ENCODE results near the gene ARHGAP4.

The ARHGAP4 gene

DNA sequence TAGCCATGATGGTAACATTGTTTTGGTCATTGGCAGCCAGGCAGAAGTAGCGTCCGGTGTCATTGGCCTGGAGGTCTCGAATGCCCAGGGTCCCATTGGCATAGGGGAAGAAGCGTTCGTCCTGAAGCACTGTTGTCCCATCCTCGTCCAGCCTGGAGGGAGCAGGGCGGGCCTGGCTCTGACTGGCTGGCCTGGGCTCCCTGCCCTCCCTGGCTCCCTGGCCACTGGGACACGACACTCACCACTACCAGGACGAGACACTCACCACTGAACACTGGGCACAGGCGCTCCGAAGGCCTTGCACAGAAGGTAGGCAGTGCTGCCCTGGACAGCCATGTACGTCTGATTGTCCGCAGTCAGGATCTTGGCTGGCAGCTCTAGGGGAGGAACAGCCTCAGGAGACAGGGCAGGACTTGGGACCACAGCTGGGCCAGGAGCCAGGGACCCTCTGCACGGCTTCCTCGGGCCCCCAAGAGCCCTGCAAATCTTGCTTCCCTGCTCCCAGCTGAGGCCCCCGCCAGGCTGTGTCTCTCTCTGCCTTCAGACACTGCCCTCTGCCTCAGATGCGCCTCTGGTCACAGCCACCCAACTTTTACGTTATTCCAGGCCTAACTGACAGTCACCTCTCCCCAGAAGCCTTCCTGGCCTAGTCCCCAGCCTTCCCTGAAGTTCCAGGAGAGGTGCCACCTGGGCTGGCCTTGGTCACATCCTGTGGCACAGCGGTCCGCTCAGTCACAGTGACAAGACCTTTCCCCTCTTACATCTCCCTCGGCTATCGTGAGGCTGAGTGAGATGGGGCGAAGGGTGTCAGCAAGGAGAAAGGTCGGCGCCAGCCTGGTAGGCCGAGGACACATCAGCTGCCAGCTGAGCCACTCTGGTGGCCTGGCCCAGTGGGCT, 57.2 kb downstream of the ARHGAP4 start:
- no peaks in the 10 kb centered on the region for H3K27me3 ChIP-seq (ENCODE audit: insufficient read depth, low read length)
- no peak overlapping the region for H3K4me3 ChIP-seq (ENCODE audit: low read length)
- 95% methylated on average over 26 of the region's 26 CpGs for WGBS
- no peak overlapping the region for H3K9ac ChIP-seq (ENCODE audit: low read depth, low read length)
- H3K36me3 ChIP-seq (ENCODE audit: insufficient read depth, low read length) = peaks cover 22% of the 10 kb centered on the region
- H3K27ac ChIP-seq (ENCODE audit: low read depth, low read length) = no peak overlapping the region
- no peaks in the 10 kb centered on the region for H3K9me3 ChIP-seq (ENCODE audit: insufficient read depth, low read depth, low read length)
- H3K4me1 ChIP-seq (ENCODE audit: insufficient read depth, low read length) = no peaks in the 10 kb centered on the region; the same call in 1 of the 2 replicates

DNA sequence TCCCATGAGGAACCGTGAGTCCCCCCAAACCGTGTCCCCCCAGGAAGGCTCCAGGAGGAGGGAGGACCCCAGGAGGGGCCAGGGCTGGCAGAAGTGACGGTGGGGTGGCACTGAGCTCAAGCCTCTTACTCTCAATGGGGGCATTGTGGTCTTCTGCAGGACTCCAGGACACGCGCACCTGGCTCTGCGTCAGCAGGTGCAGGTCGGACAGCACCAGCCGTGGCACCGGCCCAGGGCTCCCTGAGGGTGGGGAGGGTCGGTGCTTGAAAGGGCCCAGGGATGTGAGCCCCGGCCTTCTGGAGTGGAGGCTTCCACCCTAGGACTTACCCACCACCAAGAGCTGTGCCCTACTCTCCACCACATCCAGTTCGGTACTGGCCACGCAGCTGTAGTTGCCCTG, 58.4 kb downstream of the ARHGAP4 start:
- 96% methylated on average over 12 of the region's 13 CpGs for WGBS
- Histone ChIP-seq H3K36me3 (ENCODE audit: insufficient read depth, low read length) (peaks cover 22% of the 10 kb centered on the region), H3K9me3 (ENCODE audit: insufficient read depth, low read depth, low read length) (no peaks in the 10 kb centered on the region)

DNA sequence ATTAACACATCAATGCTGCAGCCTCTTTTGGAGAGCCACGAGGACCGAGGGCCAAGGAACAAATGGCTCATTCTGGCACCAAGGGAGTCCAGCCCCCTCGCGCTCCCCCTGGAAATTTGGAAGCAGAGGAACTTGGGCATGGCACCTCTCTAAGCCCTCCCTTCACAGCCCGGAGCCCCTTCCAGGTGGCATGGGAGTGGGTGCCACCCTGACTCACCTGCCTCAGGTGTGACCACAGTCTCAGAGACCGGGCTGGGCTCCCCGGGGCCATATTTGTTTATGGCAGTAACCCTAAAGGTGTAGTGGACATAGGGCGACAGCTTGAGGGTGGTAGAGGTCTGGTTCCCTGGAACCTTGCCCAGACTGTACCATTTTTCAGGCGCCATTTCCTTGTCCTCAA, 58.9 kb downstream of the ARHGAP4 start:
- Histone ChIP-seq H3K4me1 (ENCODE audit: insufficient read depth, low read length) (no peaks in the 10 kb centered on the region), H3K36me3 (ENCODE audit: insufficient read depth, low read length) (peaks cover 22% of the 10 kb centered on the region)
- 92% methylated on average over 8 of the region's 9 CpGs for WGBS

More for the DNA sequence above, 58.4 kb downstream of the ARHGAP4 start:
- no peaks in the 10 kb centered on the region for H3K4me1 ChIP-seq (ENCODE audit: insufficient read depth, low read length)
- H3K27ac ChIP-seq (ENCODE audit: low read depth, low read length) = no peak overlapping the region
- no peaks in the 10 kb centered on the region for H3K27me3 ChIP-seq (ENCODE audit: insufficient read depth, low read length)
- H3K9ac ChIP-seq (ENCODE audit: low read depth, low read length) = no peak overlapping the region
- H3K4me3 ChIP-seq (ENCODE audit: low read length) = no peak overlapping the region

DNA sequence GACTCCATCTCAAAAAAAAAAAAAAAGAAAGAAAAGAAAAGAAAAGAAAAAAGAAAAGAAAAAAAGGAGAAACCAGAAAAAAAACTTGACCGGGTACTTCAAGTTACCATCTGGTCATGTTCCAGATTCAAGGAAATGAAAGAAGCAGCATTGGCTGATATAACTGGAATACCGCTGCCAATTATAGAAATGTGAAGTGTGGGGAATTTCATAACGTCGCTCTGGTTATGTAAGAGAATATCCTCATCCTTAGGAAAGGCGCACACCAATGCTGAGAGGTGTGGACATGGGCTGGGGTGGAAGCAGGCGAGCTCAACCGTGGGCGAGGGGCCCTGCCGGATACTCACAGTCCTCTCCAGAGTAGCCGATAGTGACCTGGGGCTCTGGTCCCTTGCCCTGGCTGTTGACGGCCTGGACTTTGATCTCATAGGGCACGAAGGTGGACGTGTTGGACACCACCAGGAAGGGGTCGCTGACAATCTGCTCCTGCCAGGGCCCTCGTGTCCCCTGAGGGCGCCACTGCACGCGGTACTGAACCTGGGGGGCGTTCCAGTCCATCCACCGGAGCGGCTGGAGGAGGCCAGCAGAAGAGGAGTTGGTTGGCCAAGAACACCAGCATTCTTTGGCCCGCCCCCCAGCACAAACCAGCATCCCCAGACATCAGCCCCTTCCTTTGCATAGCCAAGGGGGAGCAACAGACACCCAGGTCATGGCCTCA, 59.6 kb downstream of the ARHGAP4 start:
- no peak overlapping the region for H3K4me3 ChIP-seq (ENCODE audit: low read length)
- peaks cover 22% of the 10 kb centered on the region for H3K36me3 ChIP-seq (ENCODE audit: insufficient read depth, low read length)
- no peaks in the 10 kb centered on the region for H3K9me3 ChIP-seq (ENCODE audit: insufficient read depth, low read depth, low read length)
- no peaks in the 10 kb centered on the region for H3K27me3 ChIP-seq (ENCODE audit: insufficient read depth, low read length)
- no peak overlapping the region for H3K27ac ChIP-seq (ENCODE audit: low read depth, low read length)
- no peaks in the 10 kb centered on the region for H3K4me1 ChIP-seq (ENCODE audit: insufficient read depth, low read length)
- 94% methylated on average over 22 of the region's 22 CpGs for WGBS
- no peak overlapping the region for H3K9ac ChIP-seq (ENCODE audit: low read depth, low read length)

More for the DNA sequence above, 58.9 kb downstream of the ARHGAP4 start:
- no peak overlapping the region for H3K27ac ChIP-seq (ENCODE audit: low read depth, low read length)
- H3K9me3 ChIP-seq (ENCODE audit: insufficient read depth, low read depth, low read length) = no peaks in the 10 kb centered on the region
- no peak overlapping the region for H3K9ac ChIP-seq (ENCODE audit: low read depth, low read length)
- no peaks in the 10 kb centered on the region for H3K27me3 ChIP-seq (ENCODE audit: insufficient read depth, low read length)
- H3K4me3 ChIP-seq (ENCODE audit: low read length) = no peak overlapping the region

DNA sequence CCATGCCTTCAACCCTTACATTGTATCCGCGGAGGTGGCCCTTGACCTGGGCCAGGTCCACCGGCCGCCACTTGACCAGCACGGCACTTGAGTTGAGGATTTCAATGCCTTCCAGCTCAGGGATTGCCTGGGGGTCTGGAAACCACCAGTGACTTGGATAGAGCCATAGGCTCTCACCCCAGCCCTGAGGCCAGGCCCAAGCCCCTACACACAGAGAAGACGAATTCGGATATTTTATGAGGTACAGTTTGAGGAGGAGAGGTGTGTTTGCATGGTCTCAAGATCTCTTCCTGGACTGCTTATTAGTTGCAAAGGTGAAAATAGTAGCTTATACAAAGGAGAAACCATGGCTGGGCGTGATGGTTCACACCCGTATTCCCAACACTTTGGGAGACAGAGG, 60.4 kb downstream of the ARHGAP4 start:
- no peaks in the 10 kb centered on the region for H3K27me3 ChIP-seq (ENCODE audit: insufficient read depth, low read length)
- no peak overlapping the region for H3K9ac ChIP-seq (ENCODE audit: low read depth, low read length)
- H3K4me1 ChIP-seq (ENCODE audit: insufficient read depth, low read length) = no peaks in the 10 kb centered on the region
- no peaks in the 10 kb centered on the region for H3K9me3 ChIP-seq (ENCODE audit: insufficient read depth, low read depth, low read length)
- peaks cover 20% of the 10 kb centered on the region for H3K36me3 ChIP-seq (ENCODE audit: insufficient read depth, low read length)
- 93% methylated on average over 9 of the region's 9 CpGs for WGBS
- H3K4me3 ChIP-seq (ENCODE audit: low read length) = no peak overlapping the region
- no peak overlapping the region for H3K27ac ChIP-seq (ENCODE audit: low read depth, low read length)

DNA sequence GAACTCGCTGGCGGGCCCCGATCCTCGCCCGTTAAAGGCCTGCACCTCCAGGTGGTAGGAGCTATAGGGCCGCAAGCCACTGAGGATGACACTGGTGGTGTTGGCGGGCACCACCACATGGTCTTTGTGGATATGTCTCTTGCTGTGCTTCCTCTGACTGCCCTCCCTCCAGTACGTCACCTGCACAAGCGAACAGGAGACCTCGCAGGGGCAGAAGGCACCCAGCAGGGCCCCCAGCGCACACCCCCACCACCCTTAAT, 60.8 kb downstream of the ARHGAP4 start:
- peaks cover 18% of the 10 kb centered on the region for H3K36me3 ChIP-seq (ENCODE audit: insufficient read depth, low read length)
- H3K27me3 ChIP-seq (ENCODE audit: insufficient read depth, low read length) = no peaks in the 10 kb centered on the region
- H3K9ac ChIP-seq (ENCODE audit: low read depth, low read length) = no peak overlapping the region
- no peak overlapping the region for H3K27ac ChIP-seq (ENCODE audit: low read depth, low read length)
- H3K9me3 ChIP-seq (ENCODE audit: insufficient read depth, low read depth, low read length) = no peaks in the 10 kb centered on the region
- H3K4me3 ChIP-seq (ENCODE audit: low read length) = no peak overlapping the region
- no peaks in the 10 kb centered on the region for H3K4me1 ChIP-seq (ENCODE audit: insufficient read depth, low read length)
- 96% methylated on average over 11 of the region's 11 CpGs for WGBS

DNA sequence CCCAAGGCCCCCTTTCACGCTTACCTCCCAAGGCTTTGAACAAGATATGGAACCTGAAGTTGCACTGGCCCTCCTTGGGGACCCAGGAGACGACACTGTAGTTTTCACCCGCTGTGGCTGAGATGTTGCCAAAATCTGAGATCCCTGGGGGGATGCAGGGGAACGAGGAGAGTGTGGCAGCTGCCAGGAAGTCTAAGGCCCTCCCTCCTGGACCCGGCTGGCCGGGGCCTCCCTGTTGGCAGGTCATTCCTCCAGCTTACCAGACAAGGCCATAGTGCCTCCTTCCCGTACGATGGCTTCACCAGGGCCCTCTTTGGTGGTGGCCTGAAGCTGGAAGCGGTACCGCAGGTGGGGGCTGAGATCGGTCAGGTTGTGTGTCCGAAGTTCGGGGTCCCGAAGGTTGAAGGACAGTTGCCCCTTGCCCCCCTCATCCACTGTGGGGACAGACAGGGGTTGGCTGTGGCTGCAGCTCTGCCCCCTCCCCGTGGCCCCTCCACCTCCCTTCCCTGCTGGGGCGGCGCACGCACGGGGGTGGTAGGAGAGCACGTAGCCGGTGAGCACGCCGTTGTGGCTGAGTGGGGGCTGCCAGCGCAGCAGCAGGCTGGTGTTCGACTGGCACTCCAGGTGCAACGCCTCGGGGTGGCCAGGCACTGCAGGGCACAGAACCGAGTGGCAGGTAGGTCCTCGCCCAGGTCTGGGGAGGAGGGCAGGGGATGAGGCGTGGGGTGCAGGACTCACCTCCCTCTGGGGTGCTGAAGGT, 61.3 kb downstream of the ARHGAP4 start:
- Histone ChIP-seq H3K4me3 (ENCODE audit: low read length) (no peak overlapping the region), H3K27ac (ENCODE audit: low read depth, low read length) (no peak overlapping the region), H3K36me3 (ENCODE audit: insufficient read depth, low read length) (peaks cover 18% of the 10 kb centered on the region), H3K9me3 (ENCODE audit: insufficient read depth, low read depth, low read length) (no peaks in the 10 kb centered on the region), H3K4me1 (ENCODE audit: insufficient read depth, low read length) (no peaks in the 10 kb centered on the region), H3K27me3 (ENCODE audit: insufficient read depth, low read length) (no peaks in the 10 kb centered on the region), H3K9ac (ENCODE audit: low read depth, low read length) (no peak overlapping the region)
- WGBS = 95% methylated on average over 30 of the region's 30 CpGs

DNA sequence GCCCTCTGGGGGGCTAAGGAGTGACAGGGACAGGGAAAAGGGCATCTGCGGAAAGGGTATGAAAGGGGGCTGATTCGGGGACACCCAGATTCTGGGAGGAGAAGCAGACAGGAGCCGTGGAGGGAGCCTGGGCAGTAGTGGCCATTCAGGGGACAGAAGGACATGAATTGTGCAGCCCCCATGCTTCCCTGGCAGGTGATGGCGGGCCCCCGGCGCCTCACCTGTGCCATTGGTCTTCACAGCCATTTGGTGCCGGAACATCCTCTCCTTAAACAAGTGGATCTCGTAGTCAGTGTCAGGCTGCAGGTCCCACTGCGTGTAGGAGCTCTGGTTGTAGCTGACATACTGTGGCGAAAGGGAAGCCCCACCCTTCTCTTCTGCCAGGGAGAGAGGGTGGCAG, 62.0 kb downstream of the ARHGAP4 start:
- WGBS = 92% methylated on average over 10 of the region's 10 CpGs
- no peaks in the 10 kb centered on the region for H3K4me1 ChIP-seq (ENCODE audit: insufficient read depth, low read length)
- H3K27ac ChIP-seq (ENCODE audit: low read depth, low read length) = no peak overlapping the region
- no peaks in the 10 kb centered on the region for H3K27me3 ChIP-seq (ENCODE audit: insufficient read depth, low read length)
- no peak overlapping the region for H3K4me3 ChIP-seq (ENCODE audit: low read length)
- H3K9me3 ChIP-seq (ENCODE audit: insufficient read depth, low read depth, low read length) = no peaks in the 10 kb centered on the region
- H3K36me3 ChIP-seq (ENCODE audit: insufficient read depth, low read length) = peaks cover 16% of the 10 kb centered on the region
- no peak overlapping the region for H3K9ac ChIP-seq (ENCODE audit: low read depth, low read length)

DNA sequence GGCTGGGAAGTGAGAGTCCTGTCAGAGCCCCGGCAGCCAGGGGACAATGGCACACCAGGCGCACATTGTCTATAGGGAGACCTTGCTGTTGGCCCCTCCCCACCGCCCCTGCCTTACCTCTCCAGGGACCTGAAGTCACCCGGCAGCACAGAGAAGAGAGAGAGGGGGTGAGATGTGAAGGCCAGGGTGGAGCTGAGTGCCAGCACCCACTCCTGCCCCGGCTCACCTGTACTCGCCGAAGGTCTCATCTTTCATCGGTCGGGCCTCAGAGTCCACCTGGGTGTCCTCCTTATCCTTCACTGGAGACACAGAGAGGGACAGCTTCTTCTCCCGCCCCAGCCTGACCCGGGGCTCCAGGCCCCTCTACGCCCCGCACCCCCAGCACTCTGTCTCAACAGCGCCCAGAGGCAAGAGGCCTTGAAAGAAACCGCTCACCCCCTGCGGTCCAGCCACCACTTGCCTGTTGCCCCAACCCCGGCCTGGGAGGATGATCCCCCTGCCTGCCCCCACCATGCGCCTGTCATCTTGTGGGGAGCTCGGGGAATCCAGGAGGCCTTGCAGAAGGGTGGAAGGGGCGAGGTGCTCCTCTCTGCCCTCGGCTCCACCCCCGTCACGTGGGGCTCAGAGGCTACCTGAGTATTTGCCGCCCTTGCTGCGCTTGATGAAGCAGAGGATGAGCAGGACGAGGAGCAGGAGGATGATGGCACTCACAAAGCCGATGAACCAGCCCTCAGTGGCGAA, 62.6 kb downstream of the ARHGAP4 start:
- Histone ChIP-seq H3K4me3 (ENCODE audit: low read length) (no peak overlapping the region), H3K9me3 (ENCODE audit: insufficient read depth, low read depth, low read length) (no peaks in the 10 kb centered on the region), H3K36me3 (ENCODE audit: insufficient read depth, low read length) (peaks cover 11% of the 10 kb centered on the region), H3K4me1 (ENCODE audit: insufficient read depth, low read length) (no peaks in the 10 kb centered on the region), H3K9ac (ENCODE audit: low read depth, low read length) (no peak overlapping the region), H3K27me3 (ENCODE audit: insufficient read depth, low read length) (no peaks in the 10 kb centered on the region), H3K27ac (ENCODE audit: low read depth, low read length) (no peak overlapping the region)
- 73% methylated on average over 26 of the region's 28 CpGs for WGBS

DNA sequence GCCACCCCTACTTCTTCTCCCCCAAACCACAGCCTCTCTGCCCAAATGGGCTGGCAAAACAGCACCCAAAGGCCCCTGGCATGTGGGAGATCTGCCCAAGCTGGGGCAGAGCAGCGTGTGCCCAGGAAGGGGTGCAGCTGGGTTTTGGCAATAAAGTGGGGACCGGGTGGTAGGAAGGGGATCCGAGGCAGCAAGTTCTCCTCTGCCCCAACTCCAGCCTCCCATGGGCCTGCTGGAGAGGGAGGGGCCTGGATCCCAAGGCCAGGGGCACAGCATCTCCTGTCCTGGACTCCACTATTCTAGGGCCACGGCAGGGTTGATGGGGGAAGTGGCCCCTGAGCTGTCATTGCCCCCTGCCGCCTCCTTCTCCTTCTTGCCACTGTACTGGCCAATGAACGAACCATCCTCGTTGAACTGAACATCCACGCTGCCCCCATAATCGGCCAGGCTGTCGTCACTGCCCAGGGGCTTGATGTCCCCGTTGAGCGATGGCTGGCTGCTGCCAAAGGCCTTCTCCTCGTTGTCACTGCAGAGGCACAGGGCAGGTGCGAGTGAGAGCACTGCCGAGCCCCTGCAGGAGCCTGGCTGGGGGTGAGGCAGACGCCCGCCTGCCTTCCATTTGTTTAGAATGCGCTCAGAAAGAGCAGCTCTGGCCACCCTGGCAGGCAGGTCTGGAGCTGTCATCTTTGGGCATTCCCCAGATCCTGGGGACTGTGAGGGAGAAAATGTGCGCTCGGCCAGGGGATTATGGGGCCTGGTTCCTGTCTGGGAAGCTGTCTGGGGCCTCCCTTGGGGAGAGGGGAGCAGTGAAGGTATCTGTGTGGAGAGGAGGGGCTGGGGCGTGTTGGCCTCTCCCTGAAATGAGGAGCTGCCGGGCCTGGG, 63.5 kb downstream of the ARHGAP4 start:
- H3K36me3 ChIP-seq (ENCODE audit: insufficient read depth, low read length) = peaks cover 9% of the 10 kb centered on the region
- H3K4me1 ChIP-seq (ENCODE audit: insufficient read depth, low read length) = no peaks in the 10 kb centered on the region
- H3K9me3 ChIP-seq (ENCODE audit: insufficient read depth, low read depth, low read length) = no peaks in the 10 kb centered on the region
- no peak overlapping the region for H3K4me3 ChIP-seq (ENCODE audit: low read length)
- H3K27me3 ChIP-seq (ENCODE audit: insufficient read depth, low read length) = no peaks in the 10 kb centered on the region
- 69% methylated on average over 20 of the region's 22 CpGs for WGBS
- no peak overlapping the region for H3K27ac ChIP-seq (ENCODE audit: low read depth, low read length)
- H3K9ac ChIP-seq (ENCODE audit: low read depth, low read length) = no peak overlapping the region
